OCI-LY1 (cell line): ENCODE measurements around the gene TARBP2.

ENCODE experiments used
- EZH2 ChIP-seq: fragments of 200-600 bp; sonication (generic), shearing (Covaris generic); IDR thresholded peaks from 2 replicates; pipeline ENCODE4 v1.8.0; 2017; ENCODE audit warnings: borderline replicate concordance, mixed run types, mild to moderate bottlenecking, antibody characterized with exemption, low read length, moderate library complexity, mixed read lengths
- TF ChIP-seq, protein P1 (sequence below): fragments of 200-600 bp; sonication (generic), shearing (Covaris generic); IDR thresholded peaks from 2 replicates; pipeline ENCODE4 v1.5.1; 2017; ENCODE audit warnings: mild to moderate bottlenecking, antibody characterized with exemption, low read length, moderate library complexity, mixed read lengths

GRCh38 chr12:53551889-53552291 lies 50.8 kb downstream of the TARBP2 start:
- TF ChIP-seq, protein P1, sequence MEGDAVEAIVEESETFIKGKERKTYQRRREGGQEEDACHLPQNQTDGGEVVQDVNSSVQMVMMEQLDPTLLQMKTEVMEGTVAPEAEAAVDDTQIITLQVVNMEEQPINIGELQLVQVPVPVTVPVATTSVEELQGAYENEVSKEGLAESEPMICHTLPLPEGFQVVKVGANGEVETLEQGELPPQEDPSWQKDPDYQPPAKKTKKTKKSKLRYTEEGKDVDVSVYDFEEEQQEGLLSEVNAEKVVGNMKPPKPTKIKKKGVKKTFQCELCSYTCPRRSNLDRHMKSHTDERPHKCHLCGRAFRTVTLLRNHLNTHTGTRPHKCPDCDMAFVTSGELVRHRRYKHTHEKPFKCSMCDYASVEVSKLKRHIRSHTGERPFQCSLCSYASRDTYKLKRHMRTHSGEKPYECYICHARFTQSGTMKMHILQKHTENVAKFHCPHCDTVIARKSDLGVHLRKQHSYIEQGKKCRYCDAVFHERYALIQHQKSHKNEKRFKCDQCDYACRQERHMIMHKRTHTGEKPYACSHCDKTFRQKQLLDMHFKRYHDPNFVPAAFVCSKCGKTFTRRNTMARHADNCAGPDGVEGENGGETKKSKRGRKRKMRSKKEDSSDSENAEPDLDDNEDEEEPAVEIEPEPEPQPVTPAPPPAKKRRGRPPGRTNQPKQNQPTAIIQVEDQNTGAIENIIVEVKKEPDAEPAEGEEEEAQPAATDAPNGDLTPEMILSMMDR, result peak; percentile 11; the same call in 1 of the 2 replicates
- no peak for TF ChIP-seq EZH2
